NCI-H69 (cell line): ENCODE results near the gene MRPS12.
"Not testable (repeated sequence)": the region's sequence is repeated elsewhere in the genome, so short reads cannot be mapped to it uniquely, and the experiment has no call there.

Experiments
- DNase-seq: peaks from one replicate; lab custom pipeline; 2025; lab: John Stamatoyannopoulos, UW

The MRPS12 gene

DNA sequence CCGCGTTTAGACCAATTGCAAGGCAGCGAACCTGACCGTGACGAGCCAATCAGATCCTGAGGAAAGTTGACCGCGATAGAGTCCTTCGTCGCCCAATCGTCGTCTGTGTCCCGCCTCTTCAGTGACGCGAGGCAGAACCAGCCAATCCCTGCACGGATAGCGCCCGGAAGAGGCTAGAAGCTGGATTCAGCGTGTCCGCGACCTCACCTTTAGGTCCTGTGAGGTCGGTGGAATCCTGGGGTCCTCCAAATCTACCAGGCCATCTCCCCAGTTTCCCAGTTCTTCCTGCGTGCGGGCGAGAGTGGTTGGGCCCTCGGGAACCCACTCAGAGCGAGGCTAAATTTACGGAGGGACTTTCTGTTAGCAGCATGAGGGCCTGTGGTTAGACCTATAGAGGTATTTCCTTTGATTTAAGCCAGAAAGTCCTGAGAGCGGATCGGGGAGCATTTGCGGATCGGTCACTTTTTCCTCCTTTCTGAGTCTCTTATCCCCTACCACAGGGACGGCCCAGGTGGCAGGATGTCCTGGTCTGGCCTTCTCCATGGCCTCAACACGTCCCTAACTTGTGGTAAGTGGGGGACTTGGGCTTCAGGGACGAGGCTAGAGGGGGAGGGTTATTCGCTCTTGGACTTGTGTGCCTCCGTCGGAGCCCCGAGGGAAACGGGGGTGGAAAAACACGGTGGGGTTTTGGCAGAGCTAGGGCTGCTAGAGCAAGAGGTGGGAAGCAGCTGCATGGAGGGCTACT lies at the start of gene MRPS12:
Gene MRPS12, plus strand, starts transcription at position 169 of the 745 bp plus-strand sequence. Its CDS starts 351 bp downstream, at position 520.
- peak; percentile 99 for DNase-seq

- DNase-seq, result no peak
Measured at GRCh38 chr19:38883286-38883685, 47.5 kb upstream of the MRPS12 start.

DNA sequence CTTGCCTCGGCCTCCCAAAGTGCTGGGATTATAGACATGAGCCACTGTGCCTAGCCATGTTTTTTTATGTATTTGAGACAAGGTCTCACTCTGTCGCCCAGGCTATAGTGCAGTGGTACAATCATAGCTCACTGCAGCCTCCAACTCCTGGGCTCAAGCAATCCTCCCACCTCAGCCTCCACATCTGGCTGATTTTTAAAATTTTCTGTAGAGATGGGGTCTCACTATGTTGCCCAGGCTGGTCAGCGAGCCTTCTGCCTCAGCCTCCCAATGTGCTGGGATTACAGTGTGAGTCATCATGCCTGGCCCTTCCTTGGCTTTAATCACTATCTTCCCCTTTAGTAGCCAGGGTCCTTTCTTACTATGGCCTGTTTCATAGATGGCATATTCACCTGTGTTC lies 46.1 kb upstream of the MRPS12 start:
- not testable (repeated sequence) for DNase-seq

- no peak for DNase-seq
Measured at GRCh38 chr19:38888876-38889275, 41.9 kb upstream of the MRPS12 start.

DNA sequence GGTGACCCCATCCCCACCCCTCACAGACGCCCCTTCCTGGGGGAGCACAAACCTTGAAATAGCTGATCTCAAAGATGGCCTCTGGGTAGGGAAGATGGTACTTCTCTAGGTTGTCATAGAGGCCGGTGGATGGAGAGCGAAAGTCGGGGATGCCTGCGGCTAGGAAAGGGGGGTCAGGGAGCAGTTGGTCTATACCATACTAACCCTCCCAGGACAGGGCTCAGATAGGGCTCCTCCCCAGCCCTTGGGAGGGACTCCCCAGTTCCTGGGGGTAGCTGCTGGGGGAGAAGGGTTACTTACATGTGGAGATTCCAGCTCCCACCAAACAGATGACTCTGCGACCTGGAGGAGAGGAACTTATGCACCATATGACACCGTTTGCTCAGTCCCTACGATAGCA lies 40.9 kb upstream of the MRPS12 start:
- DNase-seq, result no peak

DNA sequence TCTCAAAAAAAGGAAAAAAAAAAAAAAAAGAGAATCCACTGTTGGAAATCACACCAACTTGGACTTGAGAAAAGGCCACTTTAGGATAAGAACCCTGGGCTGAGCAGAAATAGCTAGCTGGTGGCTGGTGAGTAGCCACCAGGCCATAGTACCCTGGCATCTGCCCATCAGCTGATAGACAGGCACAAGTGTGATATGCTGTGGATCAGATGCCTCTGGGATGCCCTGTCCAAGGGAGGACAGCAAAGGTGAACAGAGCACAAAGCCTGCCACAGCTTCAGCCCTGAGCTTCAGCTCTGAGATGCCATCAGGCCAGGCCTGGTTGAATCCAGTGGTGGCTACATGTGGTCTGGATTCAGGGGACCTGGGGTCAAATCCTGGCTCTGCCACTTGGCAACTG lies 40.1 kb upstream of the MRPS12 start:
- DNase-seq, result no peak

DNA sequence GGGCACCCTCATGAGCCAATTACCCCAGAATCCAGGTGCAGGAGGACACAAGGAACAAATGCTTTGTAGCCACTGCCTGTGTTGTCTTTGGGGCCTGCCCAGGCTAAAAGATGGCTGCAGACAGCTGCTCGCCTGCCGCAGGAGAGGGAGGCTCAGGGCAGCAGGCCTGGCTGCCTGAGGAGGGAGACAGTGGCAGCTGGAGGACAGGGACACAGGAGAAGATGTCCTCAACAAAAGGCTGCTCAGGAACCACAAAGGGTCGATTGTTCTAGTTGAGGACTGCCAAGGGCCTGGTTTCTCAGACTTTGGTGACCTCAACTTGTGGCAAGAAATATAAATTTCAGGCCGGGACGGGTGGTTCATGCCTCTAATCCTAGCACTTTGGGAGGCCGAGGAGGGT lies 39.0 kb upstream of the MRPS12 start:
- no peak for DNase-seq

DNA sequence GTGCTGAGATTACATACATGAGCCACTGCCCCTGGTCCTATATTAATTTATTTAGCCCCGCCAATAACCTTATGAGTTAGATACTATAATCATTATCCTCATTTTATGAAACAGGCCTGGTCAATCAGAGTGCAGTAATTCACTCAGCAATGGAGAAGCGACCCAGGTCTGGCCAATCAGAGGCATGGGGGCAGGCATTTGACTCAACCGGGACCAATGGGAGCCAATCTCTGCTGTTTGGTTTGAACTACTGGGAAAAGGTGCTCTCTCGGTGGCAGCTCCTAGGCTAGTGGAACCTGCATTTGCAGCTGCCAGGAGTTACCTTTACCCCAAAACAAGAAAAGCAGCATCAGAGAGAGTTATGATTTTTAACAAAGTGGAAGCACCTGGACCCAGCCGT lies 37.9 kb upstream of the MRPS12 start:
- DNase-seq, result no peak

DNA sequence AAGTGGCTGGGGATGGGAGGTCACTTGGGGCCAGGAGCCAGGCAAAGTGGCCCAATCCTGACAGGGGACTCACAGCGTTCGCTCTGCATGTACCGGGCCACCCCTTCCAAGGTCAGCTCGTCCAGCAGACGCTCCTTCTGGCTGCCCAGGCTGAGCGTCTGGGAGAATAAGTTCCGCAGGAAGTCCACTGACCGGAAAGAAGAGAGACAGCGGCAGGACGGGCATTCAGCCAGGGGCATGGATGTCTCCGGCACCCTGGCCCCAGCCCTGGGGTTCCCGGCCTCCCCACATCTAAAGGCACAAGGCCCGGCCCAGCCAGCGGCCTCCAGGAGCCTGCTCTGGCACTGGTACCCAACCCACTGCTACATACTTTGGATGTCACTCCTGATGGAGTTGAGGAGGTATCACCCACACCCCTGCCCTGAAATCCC lies 37.4 kb upstream of the MRPS12 start:
- no peak for DNase-seq

GRCh38 chr19:38894968-38895367 lies 35.8 kb upstream of the MRPS12 start:
- no peak for DNase-seq

GRCh38 chr19:38898788-38899446 lies 31.8 kb upstream of the MRPS12 start:
- DNase-seq, result peak; percentile 50

- peak; percentile 100 for DNase-seq
Measured at GRCh38 chr19:38899447-38900201, 31.1 kb upstream of the MRPS12 start, which contains the start of the genes NFKBIB and SIRT2. TSS of gene NFKBIB (plus strand) at chr19:38899969. CDS start at chr19:38900033, 64 bp downstream. TSS of gene SIRT2 (minus strand) at chr19:38899618. CDS start at chr19:38899521, 97 bp downstream.

DNA sequence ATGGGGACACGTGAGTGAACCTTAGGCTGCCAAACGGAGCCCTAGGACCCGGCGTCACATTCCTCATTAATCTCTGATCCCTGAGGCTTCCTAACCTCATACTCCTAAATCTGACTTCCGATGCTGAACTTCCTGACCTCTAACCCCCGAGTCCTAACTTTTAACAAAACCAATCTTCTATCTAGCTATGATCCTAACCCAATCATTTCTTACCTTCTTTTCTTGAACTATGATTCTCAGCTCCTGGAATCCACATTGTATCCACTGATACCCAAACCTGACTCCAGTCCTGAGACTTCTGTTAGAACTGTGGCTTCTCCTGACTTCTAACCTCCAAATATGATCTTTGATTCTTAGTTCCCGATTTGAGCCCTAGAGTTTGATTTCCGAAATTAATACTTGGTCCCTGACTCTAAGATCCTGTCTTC lies 30.5 kb upstream of the MRPS12 start:
- DNase-seq, result no peak

DNA sequence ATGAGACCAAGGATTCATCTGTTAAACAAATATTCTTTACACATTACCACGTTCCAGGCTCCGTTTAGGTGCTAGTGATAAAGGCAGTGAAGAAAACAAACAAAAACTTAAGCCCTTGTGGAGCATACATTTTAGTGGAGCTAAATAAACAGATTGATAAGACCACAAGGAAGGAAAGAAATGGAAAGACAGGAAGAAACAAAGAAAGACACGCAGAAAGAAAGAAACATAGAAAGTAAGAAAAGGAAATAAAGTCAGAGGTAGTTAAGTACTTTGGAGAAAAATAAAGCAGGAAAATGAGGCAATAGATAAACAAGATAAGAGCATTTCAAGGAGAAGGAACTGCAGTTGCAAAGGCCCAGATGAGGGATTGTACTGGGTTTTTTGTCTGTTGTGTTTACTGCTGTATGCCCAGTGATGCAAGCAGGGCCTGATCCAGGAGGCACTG lies 30.0 kb upstream of the MRPS12 start:
- no peak for DNase-seq

GRCh38 chr19:38901683-38902082 lies 29.1 kb upstream of the MRPS12 start:
- no peak for DNase-seq

DNA sequence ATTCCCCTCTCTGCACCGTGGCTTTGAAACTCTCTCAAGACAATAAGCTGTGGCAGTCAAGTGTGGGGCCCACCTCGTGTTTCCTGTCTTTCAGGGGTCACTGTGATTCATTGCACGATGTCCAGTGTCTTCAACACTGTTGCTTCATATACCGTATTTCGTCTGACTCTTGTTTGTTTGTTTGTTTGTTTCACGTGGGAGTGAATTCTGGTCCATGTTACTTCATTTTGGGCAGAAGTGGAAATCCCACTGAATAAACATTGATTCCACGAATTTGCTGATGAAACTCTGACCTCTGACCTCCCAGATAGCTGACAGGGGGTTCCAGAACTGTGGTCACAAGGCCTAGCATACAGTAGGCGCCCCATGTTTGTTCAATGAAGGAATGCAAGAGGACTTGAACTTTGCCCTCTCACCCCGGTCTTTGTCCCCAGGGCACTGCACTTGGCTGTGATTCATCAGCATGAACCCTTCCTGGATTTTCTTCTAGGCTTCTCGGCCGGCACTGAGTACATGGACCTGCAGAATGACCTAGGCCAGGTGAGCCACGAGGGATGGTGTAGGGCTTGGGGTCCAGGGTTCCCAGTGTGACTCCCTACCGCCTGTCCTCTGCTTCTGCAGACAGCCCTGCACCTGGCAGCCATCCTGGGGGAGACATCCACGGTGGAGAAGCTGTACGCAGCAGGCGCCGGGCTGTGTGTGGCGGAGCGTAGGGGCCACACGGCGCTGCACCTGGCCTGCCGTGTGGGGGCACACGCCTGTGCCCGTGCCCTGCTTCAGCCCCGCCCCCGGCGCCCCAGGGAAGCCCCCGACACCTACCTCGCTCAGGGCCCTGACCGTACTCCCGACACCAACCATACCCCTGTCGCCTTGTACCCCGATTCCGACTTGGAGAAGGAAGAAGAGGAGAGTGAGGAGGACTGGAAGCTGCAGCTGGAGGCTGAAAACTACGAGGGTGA lies 25.9 kb upstream of the MRPS12 start:
- no peak for DNase-seq

DNA sequence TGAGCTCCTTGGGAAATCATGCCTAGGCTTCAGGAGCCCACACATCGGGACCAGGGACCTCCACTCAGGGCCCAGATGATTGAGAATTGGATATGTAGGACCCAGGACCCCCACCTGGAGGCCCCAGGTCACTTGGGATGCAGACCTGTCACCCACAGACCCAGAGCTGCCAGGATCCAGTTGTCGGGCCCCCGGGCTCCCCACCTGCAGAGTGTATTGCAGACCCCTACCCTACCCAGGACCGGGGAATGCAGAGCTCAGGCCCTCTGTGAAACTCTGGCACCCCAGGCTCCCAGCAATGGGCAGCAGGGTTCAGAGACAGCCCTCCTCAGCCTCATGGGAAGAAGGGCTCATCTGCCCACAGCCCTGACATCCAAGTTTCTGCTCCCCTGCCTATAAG lies 25.1 kb upstream of the MRPS12 start:
- no peak for DNase-seq

DNA sequence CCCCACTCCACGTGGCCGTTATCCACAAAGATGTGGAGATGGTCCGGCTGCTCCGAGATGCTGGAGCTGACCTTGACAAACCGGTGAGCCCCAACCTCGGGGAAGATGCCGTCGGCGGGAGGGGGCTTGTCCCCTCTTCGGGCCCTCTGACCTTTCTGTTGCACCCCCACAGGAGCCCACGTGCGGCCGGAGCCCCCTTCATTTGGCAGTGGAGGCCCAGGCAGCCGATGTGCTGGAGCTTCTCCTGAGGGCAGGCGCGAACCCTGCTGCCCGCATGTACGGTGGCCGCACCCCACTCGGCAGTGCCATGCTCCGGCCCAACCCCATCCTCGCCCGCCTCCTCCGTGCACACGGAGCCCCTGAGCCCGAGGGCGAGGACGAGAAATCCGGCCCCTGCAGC lies 23.5 kb upstream of the MRPS12 start:
- DNase-seq, result no peak

DNA sequence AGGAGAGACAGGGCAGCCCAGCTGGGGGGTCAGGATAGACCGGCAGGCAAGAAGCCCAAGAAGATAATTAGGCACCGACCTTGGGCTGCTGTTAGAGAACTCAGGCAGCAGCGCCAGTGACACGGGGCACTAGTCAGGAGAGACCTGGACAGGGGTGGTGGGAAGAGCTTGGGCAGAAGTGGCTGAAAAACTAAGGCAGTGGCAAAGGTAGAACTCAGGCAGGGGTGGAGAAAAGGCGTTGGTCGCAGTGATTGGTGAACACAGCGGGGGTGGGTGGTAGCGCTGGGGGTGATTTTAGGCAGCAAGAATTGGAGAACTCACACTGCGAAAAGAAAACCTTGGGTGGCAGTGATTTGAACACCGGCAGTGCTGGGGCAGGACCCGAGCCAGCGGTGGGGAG lies 23.1 kb upstream of the MRPS12 start:
- DNase-seq, result no peak

DNA sequence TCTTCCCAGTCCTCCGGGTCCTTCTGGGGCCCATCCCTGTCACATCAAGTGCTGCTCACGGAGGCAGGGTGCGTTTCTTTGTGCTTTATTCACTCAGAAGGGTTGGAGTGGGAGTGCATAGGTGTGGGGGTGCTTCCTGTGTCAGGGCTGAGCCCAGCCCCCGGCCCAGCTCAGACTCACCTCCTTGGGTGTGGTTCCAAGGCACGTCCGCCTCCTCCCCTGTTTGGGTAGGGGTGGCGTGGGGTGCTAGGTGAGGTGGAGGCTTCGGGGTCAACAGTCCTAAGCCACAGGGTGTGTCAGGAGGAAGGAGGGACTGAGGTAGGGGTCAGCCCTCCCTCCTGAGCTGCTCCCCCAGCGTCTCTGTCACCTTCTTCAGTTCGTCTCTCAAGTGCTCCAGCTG lies 21.8 kb upstream of the MRPS12 start:
- DNase-seq, result no peak

DNA sequence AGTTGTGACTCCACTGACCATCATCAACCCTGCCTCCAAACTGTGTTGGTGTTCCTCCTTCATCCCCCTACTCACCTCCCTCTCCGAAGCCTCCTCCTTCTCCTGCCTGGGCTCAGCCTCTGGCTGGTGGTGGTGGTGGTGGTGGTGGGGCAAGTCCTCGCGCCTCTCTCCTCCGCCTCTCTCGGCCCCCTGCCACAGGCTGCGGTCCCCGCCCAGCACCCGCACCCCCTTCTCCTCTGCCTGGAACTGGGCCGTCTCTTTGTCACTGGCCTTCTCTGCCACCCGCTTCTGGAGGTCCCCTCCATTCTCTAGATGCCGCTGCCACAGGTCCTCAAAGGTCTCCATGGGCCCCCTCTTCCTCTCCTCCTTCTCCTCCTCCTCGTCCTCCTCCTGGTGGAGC lies 20.3 kb upstream of the MRPS12 start:
- DNase-seq, result no peak
